Smooth muscle cell (in vitro differentiated cells): ENCODE measurements around the gene ECT2. TPM values are rescaled to one million over a fixed set of nuclear protein-coding genes. Genes with fewer than 3 reads are reported as not detected.
A peak's percentile ranks its signal among the peaks of the same experiment; 100 is the strongest.
"Not testable (repeated sequence)": the region's sequence is repeated elsewhere in the genome, so short reads cannot be mapped to it uniquely, and the experiment has no call there.

ENCODE experiments used
- DNase-seq: peaks from one replicate; lab custom pipeline; 2025; ENCODE audit not compliant: unreplicated experiment; lab: John Stamatoyannopoulos, UW
- H2AFZ ChIP-seq: fragments of 200-600 bp; sonication (generic); 2 replicates; pipeline ENCODE4 v1.6.0; 2016; ENCODE audit warnings: antibody characterized with exemption, low read depth, mild to moderate bottlenecking
- H3F3A ChIP-seq: fragments of 200-600 bp; sonication (generic); 2 replicates; pipeline ENCODE4 v1.6.0; 2017; ENCODE audit warnings: antibody characterized with exemption, low read depth
- H3K27ac ChIP-seq: fragments of 200-600 bp; sonication (generic); 2 replicates; pipeline ENCODE4 v1.5.1; 2016; ENCODE audit warnings: low read depth, mild to moderate bottlenecking
- H3K27me3 ChIP-seq: fragments of 200-600 bp; sonication (generic); 2 replicates; pipeline ENCODE4 v1.6.1; 2016; ENCODE audit warnings: low read depth, mild to moderate bottlenecking
- H3K36me3 ChIP-seq: fragments of 200-600 bp; sonication (generic); 2 replicates; pipeline ENCODE4 v1.5.1; 2016; ENCODE audit warnings: low read depth
- H3K4me1 ChIP-seq: fragments of 200-600 bp; sonication (generic); 2 replicates; pipeline ENCODE4 v1.5.1; 2016; ENCODE audit warnings: low read depth
- H3K4me2 ChIP-seq: fragments of 200-600 bp; sonication (generic); 2 replicates; pipeline ENCODE4 v1.6.0; 2016; ENCODE audit warnings: mild to moderate bottlenecking
- H3K4me3 ChIP-seq: fragments of 200-600 bp; sonication (generic); 2 replicates; pipeline ENCODE4 v1.5.1; 2016; ENCODE audit warnings: mild to moderate bottlenecking
- H3K79me2 ChIP-seq: fragments of 200-600 bp; sonication (generic); 2 replicates; pipeline ENCODE4 v1.6.0; 2016; ENCODE audit warnings: low read depth, mild to moderate bottlenecking
- H3K9ac ChIP-seq: fragments of 200-600 bp; sonication (generic); 2 replicates; pipeline ENCODE4 v1.6.0; 2016; ENCODE audit warnings: low read depth
- H3K9me3 ChIP-seq: fragments of 200-600 bp; sonication (generic); replicated peaks from 2 replicates; pipeline ENCODE4 v1.5.1; 2016; ENCODE audit warnings: low read depth
- H4K20me1 ChIP-seq: fragments of 200-600 bp; sonication (generic); 2 replicates; pipeline ENCODE4 v1.6.0; 2016; ENCODE audit warnings: low read depth
- CTCF ChIP-seq: fragments of 200-600 bp; sonication (generic); IDR thresholded peaks from 2 replicates; pipeline ENCODE4 v1.5.1; 2017; ENCODE audit warnings: borderline replicate concordance, mild to moderate bottlenecking, antibody characterized with exemption; ENCODE audit not compliant: insufficient read depth, poor library complexity, severe bottlenecking
- WGBS: methylation state at CpG from one replicate; pipeline ENCODE4 v1.1.7; 2016; ENCODE audit warnings: low lambda C conversion rate; 5-methylcytosine and 5-hydroxymethylcytosine counted together
- polyA plus RNA-seq: library from polyadenylated mRNA; unstranded; fragments of >200 nt; fragmentation: Nextera tagmentation; extraction: Ambion mirVana; gene quantifications from 2 replicates; pipeline ENCODE4 v1.2.1, GENCODE V29; 2016
- total RNA-seq: library from RNA; depleted of rRNA; stranded (reverse); fragments of >200 nt; gene quantifications from 2 replicates; pipeline ENCODE4 v1.2.3, GENCODE V29; 2014

The ECT2 gene
- total RNA-seq (20.3 and 32.1 TPM in 2 replicates), polyA plus RNA-seq (6.3 and 10.9 TPM in 2 replicates)

GRCh38 chr3:172750368-172751174 lies at the start of gene ECT2:
TSS of gene ECT2 (plus strand) at chr3:172750726. CDS start at chr3:172754531, 3,805 bp downstream.
- WGBS: 2% methylated on average over 47 of the region's 49 CpGs
- Histone ChIP-seq H3K4me1 (peaks cover 12% of the 10 kb centered on the region), H3K36me3 (no peaks in the 10 kb centered on the region), H3K27me3 (no peaks in the 10 kb centered on the region), H3K4me3 (peak within 1 kb of the TSS; percentile 99), H3K9me3 (no peaks in the 10 kb centered on the region), H3K9ac (peak within 1 kb of the TSS; percentile 94), H3K27ac (peak within 1 kb of the TSS; percentile 82), H4K20me1 (no peaks in the 10 kb centered on the region), H3K4me2 (peak within 1 kb of the TSS; percentile 93), H2AFZ (peak within 1 kb of the TSS; percentile 99), H3F3A (no peaks in the 10 kb centered on the region), H3K79me2 (peaks cover 39% of the 10 kb centered on the region)
- DNase-seq: peak; percentile 80
- TF ChIP-seq CTCF: peak; percentile 49

- Histone ChIP-seq H3K4me2 (no peak overlapping the region), H3F3A (no peaks in the 10 kb centered on the region), H3K9ac (no peak overlapping the region), H3K27me3 (no peaks in the 10 kb centered on the region), H2AFZ (no peak overlapping the region), H3K27ac (no peak overlapping the region), H3K79me2 (no peaks in the 10 kb centered on the region), H4K20me1 (no peaks in the 10 kb centered on the region), H3K4me3 (no peak overlapping the region), H3K36me3 (no peaks in the 10 kb centered on the region), H3K9me3 (no peaks in the 10 kb centered on the region), H3K4me1 (no peaks in the 10 kb centered on the region)
- DNase-seq: no peak
- WGBS: 94% methylated on average over 1 of the region's 1 CpG
- TF ChIP-seq CTCF: no peak
Observed at GRCh38 chr3:172700936-172701455, 49.5 kb upstream of the ECT2 start.

- H3K27ac ChIP-seq: no peak overlapping the region
- no peaks in the 10 kb centered on the region for H4K20me1 ChIP-seq
- H3K36me3 ChIP-seq: no peaks in the 10 kb centered on the region
- no peak for DNase-seq
- no peak overlapping the region for H3K9ac ChIP-seq
- no peak overlapping the region for H3K4me3 ChIP-seq
- H3K4me1 ChIP-seq: no peaks in the 10 kb centered on the region
- H3K9me3 ChIP-seq: no peaks in the 10 kb centered on the region
- no peaks in the 10 kb centered on the region for H3K79me2 ChIP-seq
- no peak overlapping the region for H3K4me2 ChIP-seq
- 100% methylated on average over 3 of the region's 3 CpGs for WGBS
- no peaks in the 10 kb centered on the region for H3K27me3 ChIP-seq
- no peak for TF ChIP-seq CTCF
- no peak overlapping the region for H2AFZ ChIP-seq
- H3F3A ChIP-seq: no peaks in the 10 kb centered on the region
Observed at GRCh38 chr3:172701751-172702150, 48.8 kb upstream of the ECT2 start.

- TF ChIP-seq CTCF: no peak
- Histone ChIP-seq H3K27ac (no peak overlapping the region), H3K4me2 (no peak overlapping the region), H3K9ac (no peak overlapping the region), H4K20me1 (no peaks in the 10 kb centered on the region), H2AFZ (no peak overlapping the region), H3F3A (no peaks in the 10 kb centered on the region), H3K36me3 (no peaks in the 10 kb centered on the region), H3K27me3 (no peaks in the 10 kb centered on the region), H3K79me2 (no peaks in the 10 kb centered on the region), H3K4me1 (no peaks in the 10 kb centered on the region), H3K4me3 (no peak overlapping the region), H3K9me3 (no peaks in the 10 kb centered on the region)
- WGBS: 94% methylated on average over 3 of the region's 3 CpGs
- no peak for DNase-seq
Observed at GRCh38 chr3:172702256-172702655, 48.3 kb upstream of the ECT2 start.

GRCh38 chr3:172702731-172703130 lies 47.8 kb upstream of the ECT2 start:
- not testable (repeated sequence) for H3K9ac ChIP-seq, H4K20me1 ChIP-seq, H3K4me2 ChIP-seq, H3K9me3 ChIP-seq, H3F3A ChIP-seq, H3K27me3 ChIP-seq, H2AFZ ChIP-seq, H3K4me1 ChIP-seq, H3K79me2 ChIP-seq, H3K27ac ChIP-seq, H3K36me3 ChIP-seq, H3K4me3 ChIP-seq, DNase-seq
- WGBS: 87% methylated on average over 3 of the region's 3 CpGs
